HG02973 (cell line): ENCODE data around the gene GATD1.
"Not testable (repeated sequence)": the region's sequence is repeated elsewhere in the genome, so short reads cannot be mapped to it uniquely, and the experiment has no call there.

Experiments
- ATAC-seq: cut with Tn5 transposase; IDR thresholded peaks from one replicate; pipeline ENCODE4 v1.9.1; 2021; ENCODE audit warnings: moderate library complexity; ENCODE audit not compliant: unreplicated experiment

GATD1 gene

GRCh38 chr11:765025-765801 lies 12.1 kb downstream of the GATD1 start:
- no peak for ATAC-seq

- no peak for ATAC-seq
Measured at GRCh38 chr11:764322-765024, 12.8 kb downstream of the GATD1 start.

- no peak for ATAC-seq
Measured at GRCh38 chr11:763549-764321, 13.6 kb downstream of the GATD1 start.

GRCh38 chr11:763073-763463 lies 14.2 kb downstream of the GATD1 start:
- no peak for ATAC-seq

- no peak for ATAC-seq
Measured at GRCh38 chr11:762421-763072, 14.7 kb downstream of the GATD1 start.

GRCh38 chr11:761526-762108 lies 15.7 kb downstream of the GATD1 start:
- no peak for ATAC-seq

GRCh38 chr11:760236-760635 lies 17.1 kb downstream of the GATD1 start:
- ATAC-seq = no peak

- no peak for ATAC-seq
Measured at GRCh38 chr11:749731-750130, 27.6 kb downstream of the GATD1 start.

GRCh38 chr11:748007-748359 lies 29.3 kb downstream of the GATD1 start:
- ATAC-seq = no peak

- peak; percentile 78 for ATAC-seq
Measured at GRCh38 chr11:747158-748006, 29.9 kb downstream of the GATD1 start, which contains the start of gene TALDO1. Gene TALDO1 (plus strand): TSS chr11:747464. CDS start chr11:747482, 18 bp downstream.

GRCh38 chr11:746289-747157 lies 30.8 kb downstream of the GATD1 start:
- peak; percentile 37 for ATAC-seq

GRCh38 chr11:745428-745827 lies 31.9 kb downstream of the GATD1 start:
- ATAC-seq = no peak

GRCh38 chr11:742571-743201 lies 34.6 kb downstream of the GATD1 start:
- ATAC-seq = no peak

GRCh38 chr11:742156-742546 lies 35.1 kb downstream of the GATD1 start:
- ATAC-seq = no peak

- ATAC-seq = not testable (repeated sequence)
Measured at GRCh38 chr11:737899-738298, 39.4 kb downstream of the GATD1 start.

- ATAC-seq = no peak
Measured at GRCh38 chr11:737366-737765, 39.9 kb downstream of the GATD1 start.

GRCh38 chr11:734541-734940 lies 42.7 kb downstream of the GATD1 start:
- ATAC-seq = not testable (repeated sequence)

GRCh38 chr11:733072-733471 lies 44.2 kb downstream of the GATD1 start:
- no peak for ATAC-seq
